Left lung (tissue), 10 donors: ENCODE measurements around the gene MAGEF1. TPM values are rescaled to one million over a fixed set of nuclear protein-coding genes. Genes with fewer than 3 reads are reported as not detected.

Experiments
- ATAC-seq: fragments of 200-7000 bp; cut with Tn5 transposase; one replicate; pipeline ENCODE4 v1.9.1; 2020; ENCODE audit warnings: moderate library complexity
- DNase-seq, 4 donors: peaks; one replicate each; pipeline ENCODE4 v3.0.0-alpha.2; 2013 to 2020
- H3K27ac ChIP-seq, 2 donors: fragments of 200-600 bp; sonication (generic) in 1 of 2; one replicate each; pipeline versions ENCODE4 v1.5.0 to v1.8.0; 2020 to 2021
- H3K27me3 ChIP-seq, 2 donors: fragments of 200-600 bp; sonication (generic) in 1 of 2; one replicate each; pipeline versions ENCODE4 v1.5.0 to v1.8.0; 2020 to 2021
- H3K36me3 ChIP-seq, 2 donors: fragments of 200-600 bp; sonication (generic) in 1 of 2; one replicate each; pipeline versions ENCODE4 v1.5.0 to v1.8.0; 2020 to 2021
- H3K4me1 ChIP-seq, 2 donors: fragments of 200-600 bp; one replicate each; pipeline ENCODE4 v1.8.0; 2021
- H3K4me3 ChIP-seq, 2 donors: fragments of 200-600 bp; sonication (generic) in 1 of 2; one replicate each; pipeline versions ENCODE4 v1.5.0 to v1.8.0; 2020 to 2021; ENCODE audit warnings: mild to moderate bottlenecking in 1 of 2
- H3K9me3 ChIP-seq, 2 donors: fragments of 200-600 bp; sonication (generic) in 1 of 2; one replicate each; pipeline versions ENCODE4 v1.5.0 to v1.8.0; 2020 to 2021
- intact Hi-C, 2 donors: fragments of 100-400 bp; cut with DNase I; formaldehyde crosslinking; loops; one replicate each; pipeline versions ENCODE4 v1.11.2 to v1.14.2; 2022
- polyA plus RNA-seq, 6 donors: library from polyadenylated mRNA; unstranded; fragments of 120-200 nt; gene quantifications; one replicate each; pipeline ENCODE4 v1.2.1, GENCODE V29; 2013; ENCODE audit not compliant: insufficient read length in 6 of 6
- total RNA-seq, 2 donors: library from RNA; stranded (reverse); fragmentation: NEBNext Ultra II Directional; extraction: Animal tissue kit (Norgen Biotek cat#: 25700); gene quantifications; one replicate each; pipeline ENCODE4 v1.2.1, GENCODE V29; 2021
- TF ChIP-seq, protein P1 (sequence below), 2 donors: fragments of 200-600 bp; sonication (generic) in 1 of 2; IDR thresholded peaks; one replicate each; pipeline versions ENCODE4 v1.5.0 to v1.8.0; 2021; ENCODE audit warnings: antibody characterized with exemption in 2 of 2
- donor health status: DM: no; HTN: yes; CAD: no.
- donor health status: DM: no; HTN: no; CAD: no.

The MAGEF1 gene
- total and polyA plus RNA-seq, 8 donors = 27.8 to 62.4 (median 53.3) TPM

DNA sequence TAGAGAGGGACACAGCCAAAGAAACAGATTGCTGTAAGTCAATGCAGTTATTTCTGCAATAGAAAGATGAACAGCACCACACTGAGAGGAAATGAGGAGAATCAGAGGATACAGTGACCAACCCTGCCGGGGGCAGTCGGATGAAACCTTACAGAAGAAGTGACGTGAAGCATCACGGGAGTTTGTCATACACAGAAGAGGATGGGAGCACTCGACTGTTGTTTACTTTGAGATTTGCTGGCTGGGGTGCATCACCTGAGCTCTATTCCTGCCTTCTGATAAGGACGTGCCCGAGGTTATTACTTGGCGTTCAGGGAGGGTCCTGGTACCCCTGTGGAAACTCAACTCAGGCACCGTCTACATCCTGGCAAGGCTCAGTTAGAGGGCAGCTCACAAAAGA is 45.4 kb downstream of the MAGEF1 start:
- Histone ChIP-seq H3K9me3 (no peaks in the 10 kb centered on the region), H3K4me3 (no peak overlapping the region), H3K27me3 (no peaks in the 10 kb centered on the region), H3K36me3 (no peaks in the 10 kb centered on the region), H3K27ac (no peak overlapping the region), H3K4me1 (no peaks in the 10 kb centered on the region)
- TF ChIP-seq, protein P1, sequence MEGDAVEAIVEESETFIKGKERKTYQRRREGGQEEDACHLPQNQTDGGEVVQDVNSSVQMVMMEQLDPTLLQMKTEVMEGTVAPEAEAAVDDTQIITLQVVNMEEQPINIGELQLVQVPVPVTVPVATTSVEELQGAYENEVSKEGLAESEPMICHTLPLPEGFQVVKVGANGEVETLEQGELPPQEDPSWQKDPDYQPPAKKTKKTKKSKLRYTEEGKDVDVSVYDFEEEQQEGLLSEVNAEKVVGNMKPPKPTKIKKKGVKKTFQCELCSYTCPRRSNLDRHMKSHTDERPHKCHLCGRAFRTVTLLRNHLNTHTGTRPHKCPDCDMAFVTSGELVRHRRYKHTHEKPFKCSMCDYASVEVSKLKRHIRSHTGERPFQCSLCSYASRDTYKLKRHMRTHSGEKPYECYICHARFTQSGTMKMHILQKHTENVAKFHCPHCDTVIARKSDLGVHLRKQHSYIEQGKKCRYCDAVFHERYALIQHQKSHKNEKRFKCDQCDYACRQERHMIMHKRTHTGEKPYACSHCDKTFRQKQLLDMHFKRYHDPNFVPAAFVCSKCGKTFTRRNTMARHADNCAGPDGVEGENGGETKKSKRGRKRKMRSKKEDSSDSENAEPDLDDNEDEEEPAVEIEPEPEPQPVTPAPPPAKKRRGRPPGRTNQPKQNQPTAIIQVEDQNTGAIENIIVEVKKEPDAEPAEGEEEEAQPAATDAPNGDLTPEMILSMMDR (IDR thresholded peaks at IDR 0.05) = no peak
- ATAC-seq (no peak), DNase-seq (no peak)
- intact Hi-C loops = no loop called here

DNA sequence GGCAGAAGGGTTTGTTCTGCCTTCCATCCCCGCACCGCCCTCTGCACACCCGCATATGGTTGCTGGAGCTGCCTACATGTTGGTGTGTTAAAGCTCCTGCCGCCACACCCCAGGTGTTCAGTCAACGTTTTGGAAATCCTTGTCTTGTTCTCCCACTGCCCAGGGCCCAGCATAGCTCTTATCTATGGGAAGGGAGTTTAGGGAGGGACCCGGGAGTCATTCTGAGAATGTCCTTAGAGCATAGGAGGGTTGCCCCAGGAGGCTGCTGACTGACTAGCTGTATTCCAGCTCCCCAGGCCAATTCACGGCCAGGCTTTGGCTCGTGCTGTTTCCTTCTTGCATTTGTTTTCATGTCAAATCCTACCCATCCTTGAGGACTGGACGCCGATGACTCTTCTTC is 46.8 kb downstream of the MAGEF1 start:
- Histone ChIP-seq H3K9me3 (no peaks in the 10 kb centered on the region), H3K27me3 (no peaks in the 10 kb centered on the region), H3K4me1 (no peaks in the 10 kb centered on the region), H3K27ac (no peak overlapping the region), H3K36me3 (no peaks in the 10 kb centered on the region), H3K4me3 (no peak overlapping the region)
- ATAC-seq (no peak), DNase-seq (no peak)
- TF ChIP-seq, protein P1 (IDR thresholded peaks at IDR 0.05) = no peak
- intact Hi-C loops = no loop called here

DNA sequence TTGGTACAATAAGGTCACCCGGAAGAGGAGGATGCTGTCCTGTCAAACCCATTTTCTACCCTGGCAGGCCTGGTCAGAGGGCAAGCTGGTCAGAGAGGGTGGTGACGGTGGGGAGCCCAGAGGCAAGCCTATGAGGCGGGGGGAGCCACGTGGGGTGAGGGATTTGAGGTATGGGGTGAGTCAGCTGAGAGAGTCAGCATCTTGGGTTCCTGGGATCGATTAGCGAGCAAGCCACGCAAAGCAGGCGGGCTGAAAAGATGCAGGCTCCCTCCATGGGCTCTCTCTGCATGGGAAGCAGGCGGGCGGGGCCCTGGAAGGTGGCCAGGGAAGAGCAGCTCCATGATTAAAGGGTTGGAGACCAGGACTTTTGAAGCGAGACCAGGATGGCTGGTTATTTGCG is 48.1 kb downstream of the MAGEF1 start:
- intact Hi-C loops = no loop called here
- no peak for DNase-seq
- TF ChIP-seq, protein P1 (IDR thresholded peaks at IDR 0.05) = no peak

DNA sequence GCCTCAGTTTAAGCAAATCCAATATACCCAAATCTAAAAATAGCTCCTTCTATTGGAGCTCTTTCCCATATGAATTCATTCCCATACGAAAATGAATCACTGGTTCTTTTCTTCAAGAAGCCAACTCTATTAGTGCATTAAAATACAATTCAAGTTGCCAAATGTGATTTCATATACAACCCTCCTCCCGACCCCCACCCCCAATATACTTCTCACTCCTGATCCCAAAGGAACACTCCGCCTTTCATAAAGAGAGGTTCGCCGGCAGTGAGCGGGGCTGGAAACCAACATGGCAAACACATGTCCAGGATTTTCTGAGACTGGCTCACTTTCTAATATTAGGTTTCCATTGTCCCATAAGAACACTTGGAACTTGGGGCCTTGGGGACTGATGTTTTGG is 48.5 kb downstream of the MAGEF1 start:
- H3K4me1 ChIP-seq = peaks cover 0 to 9% of the 10 kb centered on the region in 2 donors
- TF ChIP-seq, protein P1 (IDR thresholded peaks at IDR 0.05) = no peak
- H3K27me3 ChIP-seq = no peaks in the 10 kb centered on the region
- H3K36me3 ChIP-seq = no peaks in the 10 kb centered on the region
- no peak for ATAC-seq
- intact Hi-C loops = no loop called here
- no peaks in the 10 kb centered on the region for H3K9me3 ChIP-seq
- no peak for DNase-seq
- H3K4me3 ChIP-seq = no peak overlapping the region
- no peak overlapping the region for H3K27ac ChIP-seq

More for the DNA sequence above, 48.1 kb downstream of the MAGEF1 start:
- H3K27ac ChIP-seq = no peak overlapping the region
- H3K4me3 ChIP-seq = no peak overlapping the region
- ATAC-seq = no peak
- no peaks in the 10 kb centered on the region for H3K27me3 ChIP-seq
- H3K9me3 ChIP-seq = no peaks in the 10 kb centered on the region
- peaks cover 0 to 5% of the 10 kb centered on the region in 2 donors for H3K4me1 ChIP-seq
- H3K36me3 ChIP-seq = no peaks in the 10 kb centered on the region

DNA sequence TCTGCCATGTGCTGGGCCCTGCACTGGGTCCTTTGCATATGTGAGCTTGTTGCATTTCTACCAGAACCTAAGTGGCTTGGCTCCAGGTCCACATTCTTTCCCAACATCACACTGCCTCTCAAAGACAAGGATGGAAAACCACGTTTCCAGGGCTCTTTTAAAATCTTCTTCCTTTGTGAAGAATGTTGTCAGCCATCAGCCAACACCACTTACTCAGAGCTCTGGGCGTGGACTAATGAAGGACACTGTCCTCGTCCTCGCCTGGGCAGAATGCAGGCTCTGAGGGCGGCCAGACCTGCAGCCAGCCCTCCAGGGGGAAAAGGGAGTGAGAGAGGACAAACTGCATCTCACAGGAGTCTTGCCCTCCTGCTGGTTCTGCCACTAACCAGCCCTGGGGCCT is 49.7 kb downstream of the MAGEF1 start:
- intact Hi-C loops = no loop called here
- Histone ChIP-seq H3K4me1 (peaks cover 0 to 9% of the 10 kb centered on the region in 2 donors), H3K27me3 (no peaks in the 10 kb centered on the region), H3K4me3 (no peak overlapping the region), H3K36me3 (no peaks in the 10 kb centered on the region), H3K27ac (no peak overlapping the region), H3K9me3 (no peaks in the 10 kb centered on the region)
- ATAC-seq (no peak), DNase-seq (no peak)
- TF ChIP-seq, protein P1 (IDR thresholded peaks at IDR 0.05) = no peak
